Mesenteric fat pad (tissue), 1 donor: Measurements from ENCODE around the gene KRTAP5-5. TPM values are rescaled to one million over a fixed set of nuclear protein-coding genes. Genes with fewer than 3 reads are reported as not detected.
"Not testable (repeated sequence)": the region's sequence is repeated elsewhere in the genome, so short reads cannot be mapped to it uniquely, and the experiment has no call there.

Source experiments
- DNase-seq: peaks from one replicate; pipeline ENCODE4 v3.0.0-alpha.2; 2020; ENCODE audit warnings: low spot score
- total RNA-seq: library from RNA; stranded (reverse); fragmentation: NEBNext Ultra II Directional; extraction: Animal tissue kit (Norgen Biotek cat#: 25700); gene quantifications from one replicate; pipeline ENCODE4 v1.2.1, GENCODE V29; 2021
- donor health status: DM: yes; HTN: yes; CAD: no.

The KRTAP5-5 gene
- total RNA-seq, 1 donor from 2014 or later = not detected

DNA sequence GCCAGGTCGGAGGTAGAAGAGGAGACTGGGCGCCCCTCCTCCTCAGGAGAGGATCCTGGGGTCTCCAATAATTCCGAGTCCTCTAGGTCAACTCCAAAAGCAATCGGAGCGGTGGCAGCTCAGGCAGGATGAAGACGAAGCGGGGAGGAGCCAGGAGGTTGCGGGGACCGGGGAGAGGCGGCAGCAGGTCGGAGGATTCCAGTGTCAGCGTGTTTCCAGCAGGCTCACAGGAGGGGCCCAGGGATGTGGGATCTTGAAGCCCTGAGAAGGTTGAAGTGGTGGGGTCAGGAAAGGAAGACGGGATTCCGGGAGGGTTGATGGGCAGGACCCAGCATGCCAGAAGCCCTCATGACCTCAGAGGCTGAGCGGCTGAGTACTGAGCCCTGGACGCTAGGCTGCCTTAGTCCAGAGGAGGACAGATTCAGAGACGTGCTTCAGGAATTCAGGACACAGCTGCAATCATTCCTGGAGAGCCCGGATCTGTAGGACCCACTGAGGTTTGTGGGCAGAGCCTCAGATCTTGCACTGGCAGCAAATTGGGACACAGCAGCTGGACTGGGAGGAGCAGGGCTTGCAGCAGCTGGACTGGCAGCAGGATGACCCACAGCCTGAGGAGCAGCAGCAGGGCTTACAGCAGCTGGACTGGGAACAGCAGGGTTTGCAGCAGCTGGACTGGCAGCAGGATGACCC is 22.3 kb upstream of the KRTAP5-5 start:
- not testable (repeated sequence) for DNase-seq

- not testable (repeated sequence) for DNase-seq
Measured at GRCh38 chr11:1607901-1608300, 21.7 kb upstream of the KRTAP5-5 start.

- DNase-seq = no peak
Measured at GRCh38 chr11:1608363-1608762, 21.2 kb upstream of the KRTAP5-5 start, which contains the start of gene KRTAP5-3. KRTAP5-3 (minus strand) TSS chr11:1608463; CDS start chr11:1608385, 78 bp downstream.

DNA sequence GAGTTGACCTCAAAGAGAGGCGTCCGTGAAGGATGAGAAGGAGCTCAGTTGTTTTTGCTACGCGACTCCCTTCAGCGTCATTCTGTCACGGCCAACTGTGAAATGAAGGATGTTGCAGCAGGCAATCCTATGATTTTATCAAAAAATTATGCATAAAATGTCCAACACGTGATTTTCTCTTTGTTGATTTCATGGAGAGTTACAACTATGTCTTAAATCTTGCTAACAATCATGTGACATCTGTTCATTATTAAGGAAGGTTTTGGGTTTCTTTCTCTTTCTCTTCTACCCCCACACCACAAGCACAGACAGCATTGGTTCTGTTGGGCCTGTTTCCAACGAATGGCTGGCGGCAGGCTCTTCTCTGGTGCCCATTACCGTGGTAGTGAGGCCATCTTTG is 11.3 kb upstream of the KRTAP5-5 start:
- no peak for DNase-seq

- peak; percentile 64 for DNase-seq
Measured at GRCh38 chr11:1619449-1619848, 10.1 kb upstream of the KRTAP5-5 start.

DNA sequence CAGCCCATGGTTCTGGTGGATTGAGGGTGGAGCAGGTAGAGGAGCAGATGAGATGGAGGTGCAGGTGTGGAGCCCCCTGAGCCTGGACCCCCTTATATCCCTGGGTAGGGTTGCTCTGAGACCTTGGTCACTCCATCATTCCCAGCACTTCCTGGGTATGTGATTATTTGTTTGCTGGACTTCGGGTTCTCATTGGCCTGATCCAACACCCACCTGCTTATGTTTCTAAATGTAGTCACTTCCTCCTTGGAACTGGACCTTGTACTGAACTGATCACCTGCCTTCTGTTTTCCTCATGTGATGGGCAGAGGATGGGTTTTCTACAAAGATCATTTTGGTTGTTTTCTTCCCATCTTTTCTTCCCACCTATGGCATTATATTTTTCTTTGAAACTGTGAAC is 7.5 kb upstream of the KRTAP5-5 start, which contains the start of gene KRTAP5-4:
Gene KRTAP5-4 (minus strand): TSS at position 53 of the 400 bp plus-strand sequence. CDS start 45 bp downstream, at position 8.
- DNase-seq = no peak

GRCh38 chr11:1623716-1624115 is 5.9 kb upstream of the KRTAP5-5 start:
- DNase-seq = peak; percentile 85

DNA sequence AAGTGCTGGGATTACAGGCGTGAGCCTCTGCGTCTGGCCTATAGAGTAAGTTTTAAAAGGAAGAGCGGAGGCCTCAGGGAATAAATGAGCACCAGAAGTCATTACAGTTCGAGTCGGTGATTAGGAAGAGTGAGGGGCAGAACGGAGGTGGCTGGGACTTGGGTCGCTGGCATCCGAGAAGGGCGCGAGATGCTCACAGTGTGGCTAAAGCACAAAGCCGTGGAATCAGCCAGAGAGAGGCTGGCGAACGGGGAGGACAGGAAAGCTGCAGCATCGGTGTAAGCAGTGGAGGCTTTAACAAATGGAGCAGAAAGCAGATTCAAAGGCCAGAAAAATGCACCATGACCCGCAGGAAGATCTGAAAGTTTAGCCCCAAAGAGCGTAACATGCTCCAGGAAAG is 5.0 kb upstream of the KRTAP5-5 start:
- no peak for DNase-seq

- no peak for DNase-seq
Measured at GRCh38 chr11:1625541-1625940, 4.0 kb upstream of the KRTAP5-5 start.

DNA sequence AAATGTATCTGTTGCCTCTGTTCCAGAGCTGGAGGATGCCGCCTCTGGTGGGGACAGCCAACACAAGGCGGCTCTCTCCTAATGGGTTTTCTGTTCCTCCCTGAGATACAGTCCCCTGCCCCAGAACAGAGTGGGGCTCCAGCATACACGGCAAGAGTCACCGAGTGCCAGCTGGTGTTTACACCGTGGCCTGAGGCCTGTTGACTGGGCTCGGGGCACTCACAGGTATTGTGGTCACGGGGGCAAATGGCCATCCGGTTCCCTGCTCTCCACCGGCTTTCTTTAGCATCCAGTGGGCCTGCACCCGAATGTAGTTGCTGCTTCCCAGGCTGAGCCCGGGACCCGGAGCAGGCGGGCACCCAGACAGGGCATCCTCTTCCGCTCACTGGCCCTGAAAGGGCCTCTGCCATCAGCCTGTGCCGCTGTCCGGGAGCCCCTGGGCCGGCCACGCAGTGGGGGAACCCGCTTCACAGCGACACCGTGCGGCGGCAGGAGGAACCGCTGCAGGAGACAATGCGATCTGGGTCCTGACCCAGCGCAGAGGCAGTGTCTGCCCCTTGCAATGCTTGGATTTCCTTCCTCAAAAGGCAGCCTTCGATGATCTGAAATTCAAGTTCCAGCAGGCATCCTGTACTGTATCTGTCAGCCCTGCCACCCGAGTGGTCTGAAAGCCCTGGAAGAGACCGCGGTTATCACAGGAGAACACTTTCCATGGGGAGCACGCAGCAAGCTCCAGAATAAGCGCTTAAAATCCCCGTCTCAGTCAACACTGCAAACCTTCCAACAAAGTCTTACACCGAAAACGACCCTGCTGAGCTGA is 859 bp upstream of the KRTAP5-5 start:
- DNase-seq = no peak

DNA sequence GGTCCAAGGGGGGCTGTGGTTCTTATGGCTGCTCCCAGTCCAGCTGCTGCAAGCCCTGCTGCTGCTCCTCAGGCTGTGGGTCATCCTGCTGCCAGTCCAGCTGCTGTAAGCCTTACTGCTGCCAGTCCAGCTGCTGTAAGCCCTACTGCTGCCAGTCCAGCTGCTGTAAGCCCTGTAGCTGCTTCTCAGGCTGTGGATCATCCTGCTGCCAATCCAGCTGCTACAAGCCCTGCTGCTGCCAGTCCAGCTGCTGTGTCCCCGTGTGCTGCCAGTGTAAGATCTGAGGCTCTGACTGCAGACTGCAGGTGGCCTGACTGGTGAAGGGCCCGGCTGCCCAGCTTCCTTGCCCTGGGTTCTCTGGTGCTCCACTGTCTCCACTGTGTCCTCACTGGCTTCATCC is 696 bp downstream of the KRTAP5-5 start:
- DNase-seq = no peak

GRCh38 chr11:1631066-1631568 is 1.5 kb downstream of the KRTAP5-5 start:
- no peak for DNase-seq

DNA sequence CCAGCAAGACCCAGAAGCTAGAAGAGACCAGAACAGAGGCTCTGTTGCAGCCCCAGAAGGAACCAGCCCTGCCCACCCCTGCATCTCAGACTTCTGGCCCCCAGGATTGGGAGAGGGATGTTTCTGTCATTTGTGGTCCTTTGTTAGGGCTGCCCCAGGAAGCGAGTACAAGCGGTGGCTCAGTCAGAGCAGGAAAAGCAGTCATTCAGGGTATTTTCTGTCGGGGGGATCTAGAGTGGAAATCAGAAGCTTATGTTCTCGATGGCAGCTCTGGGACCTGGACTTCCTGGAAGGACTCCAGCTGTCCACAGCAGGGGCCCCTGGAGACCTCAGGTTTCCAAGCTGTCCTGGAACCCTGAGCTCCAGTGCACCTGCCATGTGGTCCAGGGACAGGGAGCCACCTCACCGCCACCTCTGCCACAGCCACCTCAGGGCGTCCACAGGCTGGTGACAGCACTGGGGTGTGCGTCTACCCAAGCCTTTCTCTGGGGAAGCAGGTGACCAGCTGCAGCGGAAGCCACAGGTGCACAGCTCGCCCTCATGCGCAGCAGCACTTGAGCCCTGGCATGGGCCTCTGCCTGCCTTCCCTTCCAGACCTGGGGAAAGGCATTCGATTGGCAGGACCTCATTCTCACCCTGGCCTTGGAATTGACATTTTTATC is 2.6 kb downstream of the KRTAP5-5 start:
- no peak for DNase-seq

DNA sequence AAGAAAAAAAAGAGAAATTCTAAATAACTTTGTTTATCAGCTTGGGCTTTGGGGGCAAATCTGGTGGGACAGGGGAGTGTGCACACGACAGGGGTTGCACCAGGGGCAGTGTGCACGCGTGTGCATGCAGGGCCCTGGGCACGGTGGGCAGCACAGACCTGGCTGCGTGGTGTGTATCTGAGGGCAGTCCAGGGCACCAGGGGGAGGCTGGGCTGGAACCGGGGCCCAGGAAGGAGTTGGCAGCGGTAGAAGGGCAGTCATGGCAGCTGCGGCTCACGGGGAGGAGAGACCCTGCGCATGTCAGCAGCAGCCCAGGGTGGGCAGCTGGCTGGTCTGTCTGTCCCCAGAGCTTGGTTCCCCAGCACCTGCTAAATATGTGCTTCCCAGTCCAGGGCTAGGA is 4.3 kb downstream of the KRTAP5-5 start:
- DNase-seq = no peak

GRCh38 chr11:1636291-1636950 is 6.8 kb downstream of the KRTAP5-5 start:
- DNase-seq = no peak

GRCh38 chr11:1637628-1638027 is 8.1 kb downstream of the KRTAP5-5 start:
- DNase-seq = no peak

GRCh38 chr11:1638344-1638743 is 8.8 kb downstream of the KRTAP5-5 start:
- no peak for DNase-seq

DNA sequence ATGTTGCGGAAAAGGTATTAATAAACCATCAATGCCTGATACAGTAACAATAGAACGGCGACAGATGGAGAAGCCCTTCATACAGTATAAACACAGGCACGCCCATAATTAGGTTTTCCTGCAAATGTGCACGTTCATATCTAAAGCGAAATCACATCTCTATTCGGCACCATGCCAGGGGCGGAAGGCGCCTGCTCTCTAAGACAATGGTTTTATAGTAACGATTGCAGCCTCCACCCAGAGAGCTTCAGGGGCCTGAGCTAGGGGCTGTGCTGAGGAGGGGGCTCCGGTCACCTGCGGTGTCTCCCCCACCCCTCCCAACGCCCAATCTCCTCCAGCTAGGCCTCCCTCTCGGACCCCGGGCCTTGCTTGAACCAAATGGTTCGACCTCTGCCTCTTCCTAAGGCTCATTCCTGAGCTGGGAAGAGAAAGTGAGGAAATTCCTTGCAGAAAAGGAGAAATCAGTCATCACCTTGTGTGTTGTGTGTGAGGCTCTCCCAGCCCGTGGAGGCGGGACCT is 9.6 kb downstream of the KRTAP5-5 start:
- no peak for DNase-seq

GRCh38 chr11:1639666-1640065 is 10.1 kb downstream of the KRTAP5-5 start:
- DNase-seq = no peak

DNA sequence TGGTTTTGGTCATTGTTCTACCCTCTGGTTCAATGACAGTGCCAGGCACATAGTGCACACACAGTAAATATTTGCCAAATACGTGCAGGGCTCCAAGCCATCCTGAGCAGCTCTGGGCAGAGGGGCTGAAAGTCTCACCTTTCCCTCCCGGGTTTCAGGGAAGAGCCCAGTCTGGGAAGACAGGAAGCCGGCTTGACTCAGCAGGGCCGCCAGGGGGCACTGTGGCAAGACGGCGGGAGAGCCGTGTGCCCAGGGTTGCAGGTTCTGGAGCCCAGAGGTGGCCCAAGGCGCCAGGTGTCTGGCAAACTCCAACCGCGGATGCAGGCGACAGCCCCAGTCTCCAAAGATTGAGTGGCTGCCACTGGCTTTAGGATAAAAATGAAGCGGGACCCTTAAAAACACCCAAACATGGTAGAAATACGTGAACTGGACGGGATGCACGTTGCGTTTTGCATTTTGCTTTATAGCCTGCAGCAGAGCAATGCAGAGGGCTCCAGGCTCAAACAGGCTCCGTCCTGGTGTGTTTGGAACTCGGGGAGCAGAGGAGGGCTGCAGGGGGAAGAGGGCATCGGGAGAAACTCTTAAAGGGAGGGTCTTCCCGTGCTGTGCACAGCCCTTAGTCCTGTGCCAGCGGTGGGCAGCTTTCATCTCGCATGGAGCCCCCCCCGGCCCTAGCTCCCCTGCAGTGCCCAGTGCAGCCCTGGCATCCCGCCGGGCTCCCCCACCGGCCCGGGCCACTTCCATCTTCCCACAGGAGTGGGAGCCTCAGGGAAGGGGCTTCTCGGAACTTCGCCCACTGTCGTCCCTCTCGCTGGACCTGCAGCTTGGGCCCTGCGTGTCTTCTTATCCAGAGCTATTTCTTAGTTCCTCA is 10.7 kb downstream of the KRTAP5-5 start:
- DNase-seq = no peak
